H1 (cell line): ENCODE data around the gene ITM2B.

Experiments used
- BRCA1 ChIP-seq: IDR thresholded peaks from 2 replicates; pipeline ENCODE4 v1.6.1; 2012; ENCODE audit warnings: low read depth, low read length, improper control_type of control experiment
- CEBPB ChIP-seq: IDR thresholded peaks from 2 replicates; pipeline ENCODE4 v1.6.1; 2012; ENCODE audit warnings: low read depth, low read length
- CTCF ChIP-seq, 3 experiments: IDR thresholded peaks; 1 replicate in 2 of 3; 2 replicates in 1 of 3; pipeline versions ENCODE4 v1.5.1 to v1.6.1; 2011; ENCODE audit warnings: low read length in 3 of 3, mild to moderate bottlenecking in 3 of 3, inconsistent platforms in 2 of 3, low read depth in 1 of 3, moderate library complexity in 1 of 3; ENCODE audit not compliant: insufficient read depth in 1 of 3; ENCODE audit errors: control extremely low read depth in 1 of 3
- HDAC2 ChIP-seq, 2 experiments: fragments of 300-600 bp in 1 of 2; sonication (generic) in 1 of 2; IDR thresholded peaks; 2 replicates each; pipeline ENCODE4 v1.6.1; 2011 to 2012; ENCODE audit warnings: low read depth in 2 of 2, low read length in 2 of 2, mild to moderate bottlenecking in 2 of 2, moderate library complexity in 2 of 2, borderline replicate concordance in 1 of 2, inconsistent platforms in 1 of 2
- JUND ChIP-seq: IDR thresholded peaks from 2 replicates; pipeline ENCODE4 v1.6.1; 2011; ENCODE audit warnings: mild to moderate bottlenecking, improper control_type of control experiment, low read length
- POLR2AphosphoS5 ChIP-seq: IDR thresholded peaks from 2 replicates; pipeline ENCODE4 v1.6.1; 2011; ENCODE audit warnings: low read depth, low read length
- RBBP5 ChIP-seq: IDR thresholded peaks from 2 replicates; pipeline ENCODE4 v1.7.1; 2012; ENCODE audit warnings: low read depth, mild to moderate bottlenecking, inconsistent platforms, low read length, moderate library complexity, borderline replicate concordance
- SIRT6 ChIP-seq: IDR thresholded peaks from one replicate; pipeline ENCODE4 v1.7.1; 2012; ENCODE audit warnings: low read length, inconsistent platforms
- SRF ChIP-seq: IDR thresholded peaks from 2 replicates; pipeline ENCODE4 v1.6.1; 2011; ENCODE audit warnings: mild to moderate bottlenecking, low read depth, low read length, moderate library complexity

DNA sequence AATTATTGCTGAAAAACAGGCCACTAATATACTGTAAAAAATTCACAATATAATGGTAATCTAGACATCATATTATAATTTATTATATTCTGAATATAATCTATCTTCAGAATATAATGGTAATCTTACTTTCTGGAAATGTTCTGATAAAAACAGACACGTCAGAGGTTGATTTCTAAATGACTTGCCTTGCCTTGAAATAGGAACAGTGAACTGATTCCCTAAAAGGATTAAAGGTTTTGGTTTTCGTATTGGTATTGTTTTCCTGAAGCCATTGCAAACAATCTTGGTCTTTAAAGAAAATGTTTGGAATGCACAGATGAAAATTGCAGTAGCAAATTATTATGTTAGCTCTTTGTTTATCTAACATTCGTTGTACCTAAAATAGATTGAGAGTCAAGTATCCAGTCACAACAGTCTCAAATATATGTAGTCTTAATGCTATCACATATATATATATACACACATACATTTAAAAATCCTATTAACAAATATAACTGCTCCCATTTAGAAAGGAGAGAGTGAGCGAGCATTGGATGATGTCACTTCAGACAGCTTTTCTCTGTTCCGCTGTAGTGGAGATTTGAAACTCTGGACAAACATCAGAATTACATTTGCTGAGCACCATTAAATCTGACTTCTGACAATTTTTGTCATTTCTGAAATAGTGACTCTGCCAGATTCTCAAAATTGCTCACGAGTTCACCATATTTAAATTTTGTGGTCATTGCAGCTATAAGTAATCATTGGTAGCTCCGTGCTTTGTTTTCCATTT lies 1.7 kb downstream of the ITM2B start:
- no peak for TF ChIP-seq SIRT6
- TF ChIP-seq BRCA1, result no peak
- no peak for TF ChIP-seq CTCF (IDR thresholded peaks at IDR 0.05; ENCODE audit: control extremely low read depth in 1 of 3, insufficient read depth in 1 of 3, low read depth in 1 of 3, low read length in 3 of 3)
- TF ChIP-seq CEBPB, result no peak
- TF ChIP-seq RBBP5, result no peak
- no peak for TF ChIP-seq HDAC2 (IDR thresholded peaks at IDR 0.05; ENCODE audit: borderline replicate concordance in 1 of 2, low read depth in 2 of 2, low read length in 2 of 2)
- no peak for TF ChIP-seq POLR2AphosphoS5
- TF ChIP-seq SRF, result no peak
- no peak for TF ChIP-seq JUND
